GM18868 (cell line): ENCODE data around the gene ARHGEF18.
"Not testable (repeated sequence)": the region's sequence is repeated elsewhere in the genome, so short reads cannot be mapped to it uniquely, and the experiment has no call there.

ENCODE experiments used
- ATAC-seq: cut with Tn5 transposase; IDR thresholded peaks from one replicate; pipeline ENCODE4 v1.9.1; 2021; ENCODE audit warnings: mild to moderate bottlenecking, moderate library complexity; ENCODE audit not compliant: unreplicated experiment

ARHGEF18 gene

DNA sequence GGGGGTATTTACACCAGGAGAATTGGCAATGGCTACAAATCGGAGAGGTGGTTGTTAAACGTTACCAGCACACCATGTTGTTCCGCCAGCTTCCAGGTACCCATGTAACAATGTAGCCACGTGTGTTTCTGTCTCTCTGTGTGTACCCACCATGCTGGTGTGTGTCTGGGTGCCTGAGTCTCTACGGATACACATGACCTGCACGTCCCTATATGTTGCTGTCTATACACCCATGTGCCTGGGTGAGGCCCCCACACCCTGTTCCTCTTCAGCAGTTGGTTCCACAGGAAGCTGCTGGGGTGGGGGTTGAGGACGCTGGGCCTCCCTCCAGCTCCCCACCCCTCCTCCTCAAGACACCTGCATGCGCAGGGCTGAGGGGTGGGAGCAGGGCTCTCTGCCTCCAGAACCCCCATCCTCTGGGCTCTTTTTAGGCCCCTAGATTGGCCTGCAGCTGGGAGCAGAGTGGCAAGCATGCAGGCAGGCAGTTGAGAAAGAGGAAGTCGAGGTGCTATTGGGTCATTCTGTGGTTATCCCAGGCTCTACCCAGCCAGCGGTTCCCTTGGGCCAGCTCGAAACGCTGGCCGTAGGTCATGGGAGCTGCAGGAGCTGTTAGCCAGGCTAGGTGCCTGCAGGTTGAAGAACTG is at the start of gene ARHGEF18:
TSS of gene ARHGEF18 (plus strand) at position 351 of the 644 bp plus-strand sequence. CDS start 13,954 bp downstream, outside the sequence.
- no peak for ATAC-seq

DNA sequence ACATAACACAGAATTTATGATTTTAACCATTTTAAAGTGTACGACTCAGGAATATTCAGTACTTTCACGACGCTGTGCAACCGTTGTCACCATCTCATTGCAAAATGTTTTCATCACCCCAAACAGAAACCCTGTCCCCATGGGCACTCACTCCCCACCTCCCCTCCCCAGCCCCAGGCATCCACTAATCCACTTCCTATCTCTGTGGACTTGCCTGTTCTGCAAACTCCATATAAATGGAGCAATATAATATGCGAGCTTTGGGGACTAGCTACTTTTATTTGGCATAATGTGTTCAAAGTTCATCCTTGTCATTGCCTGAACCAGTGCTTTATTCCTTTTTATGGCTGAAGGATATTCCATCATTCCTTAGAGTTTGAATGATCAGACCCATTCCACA is 47.2 kb upstream of the ARHGEF18 start:
- no peak for ATAC-seq

- ATAC-seq = no peak
These were observed 45.3 kb upstream of the ARHGEF18 start for GRCh38 chr19:7303470-7303869.

- no peak for ATAC-seq
These were observed 44.5 kb upstream of the ARHGEF18 start for GRCh38 chr19:7304200-7304599.

GRCh38 chr19:7307590-7308218 is 41.0 kb upstream of the ARHGEF18 start:
- no peak for ATAC-seq

GRCh38 chr19:7308327-7308726 is 40.4 kb upstream of the ARHGEF18 start:
- ATAC-seq = not testable (repeated sequence)

- ATAC-seq = no peak
These were observed 36.8 kb upstream of the ARHGEF18 start for GRCh38 chr19:7311911-7312310.

- no peak for ATAC-seq
These were observed 35.9 kb upstream of the ARHGEF18 start for GRCh38 chr19:7312816-7313215.

DNA sequence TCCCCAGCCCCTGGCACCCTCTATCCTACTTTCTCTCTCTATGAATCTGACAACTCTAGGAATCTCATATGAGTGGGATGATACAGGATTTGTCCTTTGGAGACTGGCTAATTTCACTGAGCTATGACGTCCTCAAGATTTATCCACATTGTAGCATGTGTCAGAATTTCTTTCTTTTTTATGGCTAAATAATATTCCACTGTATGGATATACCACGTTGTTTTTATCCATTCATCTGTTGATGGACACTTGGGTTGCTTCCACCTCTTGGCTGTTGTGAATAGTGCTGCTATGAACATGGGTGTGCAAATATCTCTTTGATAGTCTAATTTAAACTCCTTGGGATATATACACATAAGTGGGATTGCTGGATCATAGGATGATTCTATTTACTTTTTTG is 30.6 kb upstream of the ARHGEF18 start:
- no peak for ATAC-seq

DNA sequence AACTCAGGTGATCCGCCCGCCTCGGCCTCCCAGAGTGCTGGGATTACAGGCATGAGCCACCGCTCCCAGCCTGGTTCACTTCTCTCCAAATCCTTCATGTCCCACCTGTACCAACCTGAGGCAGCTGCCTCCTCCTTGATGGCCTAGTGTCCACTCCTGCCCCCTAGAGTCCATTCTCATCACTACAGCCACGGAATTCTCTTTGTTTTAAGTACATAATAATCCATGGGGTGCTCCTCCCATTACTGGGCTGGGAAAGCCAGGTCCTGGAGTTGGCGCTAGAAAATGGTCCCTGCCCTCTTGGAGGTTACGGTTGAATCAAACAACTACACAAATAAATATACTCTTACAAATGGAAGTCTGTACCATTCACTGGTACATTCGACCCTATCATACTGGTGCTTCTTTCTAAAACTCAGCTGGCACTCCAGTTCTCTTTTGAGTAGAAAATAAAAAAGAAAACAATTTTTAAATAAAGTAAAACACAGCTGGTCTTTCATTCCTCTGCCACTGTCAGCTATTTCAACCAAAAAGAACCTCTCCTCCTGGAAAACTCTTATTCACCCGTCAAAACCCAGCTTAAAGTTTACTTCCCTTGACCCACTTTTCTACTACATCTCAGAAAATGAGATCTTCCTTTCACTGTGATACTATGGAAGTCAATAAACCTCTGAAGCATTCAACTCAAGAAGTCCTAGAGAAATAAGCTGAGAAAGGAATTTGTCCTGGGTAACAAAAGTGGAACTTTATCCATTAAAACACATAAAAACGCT is 22.4 kb upstream of the ARHGEF18 start:
- ATAC-seq = no peak

GRCh38 chr19:7327802-7328201 is 20.9 kb upstream of the ARHGEF18 start:
- no peak for ATAC-seq

DNA sequence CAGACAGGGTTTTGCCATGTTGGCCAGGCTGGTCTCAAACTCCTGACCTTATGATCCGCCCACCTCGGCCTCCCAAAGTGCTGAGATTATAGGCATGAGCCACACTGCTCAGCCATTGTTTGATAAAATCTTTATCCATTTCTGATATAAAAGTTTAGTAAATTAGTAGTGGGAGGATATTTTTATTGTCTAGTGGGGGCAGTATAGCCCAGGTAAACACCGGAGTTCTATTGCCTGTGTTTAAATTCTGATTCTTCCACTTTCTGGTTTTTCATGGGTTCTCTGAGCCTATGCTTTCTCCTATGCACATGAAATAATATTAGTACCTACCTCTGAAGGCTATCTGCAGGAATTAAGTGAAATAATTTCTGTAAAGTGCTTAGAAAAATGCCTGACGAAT is 20.1 kb upstream of the ARHGEF18 start:
- no peak for ATAC-seq

DNA sequence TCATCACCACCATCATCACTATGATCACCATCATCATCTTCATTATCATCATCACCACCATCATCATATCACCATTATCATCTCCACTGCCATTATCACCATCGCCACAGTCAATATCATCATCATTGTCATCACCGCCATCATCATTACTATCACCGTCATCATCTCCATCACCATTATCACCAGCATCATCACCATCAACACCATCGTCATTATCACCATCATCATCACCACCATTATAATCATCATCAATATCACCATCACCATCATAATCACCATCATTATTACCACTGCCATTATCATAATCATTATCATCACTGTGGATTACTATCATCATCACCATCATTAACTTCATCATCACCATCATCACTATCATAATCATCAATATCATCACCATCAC is 17.3 kb upstream of the ARHGEF18 start:
- no peak for ATAC-seq

DNA sequence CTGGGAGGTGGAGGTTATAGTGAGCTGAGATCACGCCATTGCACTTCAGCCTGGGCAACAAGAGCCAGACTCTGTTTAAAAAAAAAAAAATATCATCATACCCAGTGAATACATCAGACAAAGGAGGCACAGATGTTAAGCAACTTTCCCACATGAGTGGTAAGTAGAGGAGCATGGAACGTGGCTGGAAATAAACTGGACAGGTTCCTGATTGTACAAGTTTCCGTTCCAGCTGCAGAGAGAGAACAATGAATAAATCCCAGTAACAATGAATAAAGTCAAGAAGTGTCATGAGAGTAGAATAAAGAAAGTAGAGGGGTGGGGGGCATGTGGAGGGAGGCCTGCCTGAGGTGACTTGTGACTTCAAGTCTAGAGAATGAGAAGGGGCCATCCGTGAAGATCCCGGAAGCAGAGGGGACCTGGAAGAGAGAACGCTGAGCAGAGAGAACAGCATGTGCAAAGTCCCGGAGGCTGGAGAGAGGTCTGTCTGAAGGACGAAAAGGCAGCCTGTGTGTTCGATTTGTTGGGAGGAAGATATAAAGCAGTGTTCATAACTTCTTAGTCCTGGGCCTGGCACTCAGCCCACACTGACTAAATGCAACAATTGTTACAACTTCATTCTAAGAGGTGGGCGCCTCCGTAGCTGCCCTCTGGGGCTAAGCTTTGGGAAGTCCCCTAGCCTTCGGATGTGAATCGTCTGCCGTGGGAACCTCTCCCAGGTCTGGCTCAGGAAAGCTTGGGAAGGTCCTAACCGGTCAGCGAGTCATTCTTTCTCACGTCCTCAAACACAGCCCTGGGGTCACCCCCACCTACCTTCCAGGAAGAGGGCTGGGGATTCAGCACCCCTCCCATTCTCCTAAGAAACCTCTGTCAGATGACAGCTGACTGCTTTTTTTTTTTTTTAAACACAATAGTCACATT is 15.3 kb upstream of the ARHGEF18 start:
- ATAC-seq = no peak

- no peak for ATAC-seq
These were observed 12.3 kb upstream of the ARHGEF18 start for GRCh38 chr19:7336321-7336973.

DNA sequence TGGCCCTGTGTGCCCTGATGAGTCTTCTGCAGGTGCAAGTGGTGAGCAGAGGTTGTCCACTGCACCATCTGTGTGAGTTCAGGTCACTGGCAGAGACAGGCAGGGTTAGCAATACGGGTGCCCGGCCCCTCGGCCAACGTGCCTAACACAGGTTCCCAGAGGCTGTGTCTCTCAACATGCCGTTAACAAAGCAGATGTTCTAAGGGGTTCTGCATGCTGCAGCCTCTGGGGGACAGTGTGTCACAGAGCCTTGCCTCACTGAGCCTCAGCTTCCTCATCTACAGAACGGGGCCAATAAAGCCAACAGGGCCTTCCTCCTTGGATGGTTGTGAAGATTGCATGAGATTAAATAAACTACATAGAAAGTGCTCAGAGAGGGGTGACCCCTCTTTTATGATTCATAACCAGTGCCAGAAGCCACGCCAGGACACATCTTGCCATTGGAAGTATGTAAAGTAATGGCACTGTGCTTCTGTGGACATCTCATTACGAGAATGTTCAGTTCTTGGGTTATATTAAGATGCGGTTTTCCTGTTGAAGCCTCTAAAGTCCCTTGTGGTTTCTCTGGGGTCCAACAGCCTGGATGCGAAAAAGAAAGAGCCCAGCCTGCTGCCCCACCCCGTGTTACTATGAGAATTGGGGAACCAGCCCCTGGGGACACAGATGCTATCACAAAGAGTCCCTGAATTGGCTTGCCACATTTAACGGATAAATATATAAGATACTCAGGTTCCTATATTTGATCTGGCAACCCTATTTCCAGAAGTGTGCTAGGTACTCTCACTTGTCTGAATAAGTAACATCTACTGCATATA is 11.2 kb upstream of the ARHGEF18 start:
- peak; percentile 65 for ATAC-seq

GRCh38 chr19:7340959-7341837 is 7.5 kb upstream of the ARHGEF18 start:
- no peak for ATAC-seq

DNA sequence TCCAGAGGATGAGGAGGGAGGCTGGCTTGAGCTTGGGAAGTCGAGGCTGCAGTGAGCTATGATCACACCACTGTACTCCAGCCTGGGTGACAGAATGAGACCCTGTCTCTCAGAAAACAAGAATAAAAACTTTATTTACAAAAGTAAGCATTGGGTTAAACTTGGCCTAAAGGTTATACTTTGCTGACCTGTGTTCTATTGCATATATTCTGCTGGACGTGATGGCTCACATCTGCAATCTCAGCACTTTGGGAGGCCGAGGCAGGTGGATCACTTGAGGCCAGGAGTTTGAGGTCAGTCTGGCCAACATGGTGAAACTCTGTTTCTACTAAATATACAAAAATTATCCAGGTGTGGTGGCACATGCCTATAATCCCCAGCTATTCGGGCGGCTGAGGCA is 6.6 kb upstream of the ARHGEF18 start:
- ATAC-seq = no peak
